Skeletal muscle satellite cell (primary cell): ENCODE results near the gene KLF5. TPM values are rescaled to one million over a fixed set of nuclear protein-coding genes. Genes with fewer than 3 reads are reported as not detected.

Experiments used
- H3K27me3 ChIP-seq: 2 replicates; pipeline ENCODE4 v1.7.0; 2013; ENCODE audit warnings: low read length; ENCODE audit not compliant: control insufficient read depth, insufficient read depth
- H3K36me3 ChIP-seq: 2 replicates; pipeline ENCODE4 v1.7.0; 2013; ENCODE audit warnings: mild to moderate bottlenecking, control low read depth, low read length; ENCODE audit not compliant: insufficient read depth
- H3K4me1 ChIP-seq: 2 replicates; pipeline ENCODE4 v1.7.0; 2013; ENCODE audit warnings: low read length; ENCODE audit not compliant: control insufficient read depth, insufficient read depth
- H3K4me2 ChIP-seq: 2 replicates; pipeline ENCODE4 v1.7.0; 2013; ENCODE audit warnings: mild to moderate bottlenecking, low read length
- H3K4me3 ChIP-seq: 2 replicates; pipeline ENCODE4 v1.7.0; 2013; ENCODE audit warnings: low read length
- H3K9ac ChIP-seq: 2 replicates; pipeline ENCODE4 v1.7.0; 2013; ENCODE audit warnings: mild to moderate bottlenecking, low read depth, low read length, moderate library complexity
- H3K9me3 ChIP-seq: replicated peaks from 2 replicates; pipeline ENCODE4 v1.7.0; 2013; ENCODE audit warnings: mild to moderate bottlenecking, control low read depth, low read length
- total RNA-seq: library from RNA; depleted of rRNA; stranded (reverse); fragments of >200 nt; gene quantifications from 2 replicates; pipeline ENCODE4 v1.2.3, GENCODE V29; 2012; rRNA removed

Gene KLF5
- total RNA-seq, result 1.3 and 3.7 TPM in 2 replicates

DNA sequence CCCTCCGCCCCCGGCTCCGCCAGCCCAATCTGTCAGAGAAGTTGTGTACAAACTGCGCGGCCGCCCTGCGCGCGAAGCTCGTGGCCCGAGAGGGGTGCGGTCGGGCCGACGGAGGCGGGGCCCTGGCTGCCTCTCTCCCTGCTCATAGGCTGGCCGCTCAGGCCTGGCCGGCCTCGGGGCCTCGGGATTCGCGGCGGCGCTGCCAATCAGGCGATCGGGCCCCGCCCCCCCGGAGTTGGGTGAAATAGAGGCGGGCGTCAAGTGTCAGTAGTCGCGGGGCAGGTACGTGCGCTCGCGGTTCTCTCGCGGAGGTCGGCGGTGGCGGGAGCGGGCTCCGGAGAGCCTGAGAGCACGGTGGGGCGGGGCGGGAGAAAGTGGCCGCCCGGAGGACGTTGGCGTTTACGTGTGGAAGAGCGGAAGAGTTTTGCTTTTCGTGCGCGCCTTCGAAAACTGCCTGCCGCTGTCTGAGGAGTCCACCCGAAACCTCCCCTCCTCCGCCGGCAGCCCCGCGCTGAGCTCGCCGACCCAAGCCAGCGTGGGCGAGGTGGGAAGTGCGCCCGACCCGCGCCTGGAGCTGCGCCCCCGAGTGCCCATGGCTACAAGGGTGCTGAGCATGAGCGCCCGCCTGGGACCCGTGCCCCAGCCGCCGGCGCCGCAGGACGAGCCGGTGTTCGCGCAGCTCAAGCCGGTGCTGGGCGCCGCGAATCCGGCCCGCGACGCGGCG, at the start of gene KLF5:
TSS of gene KLF5 (plus strand) at position 270 of the 724 bp plus-strand sequence. CDS start at position 593, 323 bp downstream.
- Histone ChIP-seq H3K9ac (peak within 1 kb of the TSS; percentile 90), H3K4me2 (peak within 1 kb of the TSS; percentile 81), H3K9me3 (no peaks in the 10 kb centered on the region), H3K27me3 (no peaks in the 10 kb centered on the region), H3K4me1 (peaks cover 39% of the 10 kb centered on the region), H3K36me3 (peaks cover 17% of the 10 kb centered on the region), H3K4me3 (peak within 1 kb of the TSS; percentile 77)

DNA sequence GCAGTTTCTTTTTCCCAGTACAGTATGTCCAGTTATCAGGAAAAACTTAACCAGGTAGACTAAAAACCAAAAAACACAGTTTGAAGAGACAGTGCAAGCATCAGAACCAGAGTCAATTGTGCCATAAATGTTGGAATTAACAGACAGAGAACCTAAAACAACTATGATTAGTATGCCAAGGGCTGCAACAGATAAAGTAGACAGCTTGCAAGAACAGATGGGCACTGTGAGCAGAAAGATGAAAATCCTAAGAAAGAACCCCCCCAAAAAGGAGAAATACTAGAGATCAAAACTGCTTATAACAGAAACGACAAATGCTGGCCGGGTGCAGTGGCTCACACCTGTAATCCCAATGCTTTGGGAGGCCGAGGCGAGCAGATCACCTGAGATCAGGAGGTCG, 47.1 kb upstream of the KLF5 start:
- Histone ChIP-seq H3K9me3 (no peaks in the 10 kb centered on the region), H3K4me1 (no peaks in the 10 kb centered on the region), H3K27me3 (no peaks in the 10 kb centered on the region), H3K4me2 (no peak overlapping the region), H3K9ac (no peak overlapping the region), H3K4me3 (no peak overlapping the region), H3K36me3 (peaks cover 3% of the 10 kb centered on the region)

GRCh38 chr13:73015805-73016204, 43.0 kb upstream of the KLF5 start:
- H3K4me3 ChIP-seq, result no peak overlapping the region
- H3K4me1 ChIP-seq, result no peaks in the 10 kb centered on the region
- no peaks in the 10 kb centered on the region for H3K36me3 ChIP-seq
- H3K9me3 ChIP-seq, result no peaks in the 10 kb centered on the region
- no peak overlapping the region for H3K4me2 ChIP-seq
- no peak overlapping the region for H3K9ac ChIP-seq
- no peaks in the 10 kb centered on the region for H3K27me3 ChIP-seq

- Histone ChIP-seq H3K36me3 (no peaks in the 10 kb centered on the region), H3K4me1 (no peaks in the 10 kb centered on the region), H3K9me3 (no peaks in the 10 kb centered on the region), H3K4me2 (no peak overlapping the region), H3K4me3 (no peak overlapping the region), H3K27me3 (no peaks in the 10 kb centered on the region), H3K9ac (no peak overlapping the region)
Measured at GRCh38 chr13:73018336-73018735, 40.5 kb upstream of the KLF5 start.

DNA sequence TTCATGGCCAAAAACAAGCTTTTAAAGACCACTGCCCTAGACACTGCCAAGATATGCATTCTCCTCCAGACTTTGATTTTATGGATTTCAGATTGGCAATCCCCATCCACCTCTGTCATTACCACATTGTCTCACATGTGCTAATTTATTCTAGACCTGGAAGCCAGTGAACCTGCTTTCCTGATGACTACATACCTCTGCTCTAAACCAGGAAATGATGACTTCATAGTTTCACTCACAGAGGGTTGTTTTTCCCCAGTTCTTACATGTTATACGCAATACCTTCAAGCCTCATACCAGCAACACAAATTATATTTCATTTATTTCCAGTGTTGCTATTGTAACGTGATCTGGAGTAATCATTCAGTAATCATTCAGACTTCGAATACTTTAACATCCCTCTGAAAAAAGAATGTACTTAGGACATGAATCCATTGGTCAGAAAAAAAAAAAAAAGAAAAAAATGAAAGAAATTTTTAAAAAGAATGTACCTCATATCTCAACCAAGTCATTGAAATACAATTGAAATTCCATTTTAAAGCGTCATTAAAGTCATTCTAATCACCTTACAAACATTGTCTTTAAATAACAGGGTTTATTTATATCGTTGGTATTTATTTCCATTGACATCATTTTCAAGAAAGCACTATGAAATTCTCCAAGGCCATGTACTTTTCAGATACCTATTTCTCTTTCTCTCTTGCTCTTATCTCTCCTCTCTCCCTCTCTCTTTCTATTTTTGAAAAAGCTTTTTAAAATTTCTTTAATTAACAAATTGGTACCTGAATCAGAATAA, 33.4 kb upstream of the KLF5 start:
- no peaks in the 10 kb centered on the region for H3K36me3 ChIP-seq
- no peak overlapping the region for H3K9ac ChIP-seq
- no peaks in the 10 kb centered on the region for H3K4me1 ChIP-seq
- no peaks in the 10 kb centered on the region for H3K27me3 ChIP-seq
- no peak overlapping the region for H3K4me3 ChIP-seq
- no peak overlapping the region for H3K4me2 ChIP-seq
- no peaks in the 10 kb centered on the region for H3K9me3 ChIP-seq

- no peaks in the 10 kb centered on the region for H3K27me3 ChIP-seq
- no peak overlapping the region for H3K4me3 ChIP-seq
- H3K4me2 ChIP-seq, result no peak overlapping the region
- H3K36me3 ChIP-seq, result no peaks in the 10 kb centered on the region
- no peak overlapping the region for H3K9ac ChIP-seq
- peaks cover 3% of the 10 kb centered on the region for H3K4me1 ChIP-seq
- no peaks in the 10 kb centered on the region for H3K9me3 ChIP-seq
Measured at GRCh38 chr13:73034901-73035300, 23.9 kb upstream of the KLF5 start.

- no peak overlapping the region for H3K9ac ChIP-seq
- H3K4me3 ChIP-seq, result no peak overlapping the region
- peaks cover 3% of the 10 kb centered on the region for H3K4me1 ChIP-seq
- no peaks in the 10 kb centered on the region for H3K9me3 ChIP-seq
- H3K27me3 ChIP-seq, result no peaks in the 10 kb centered on the region
- no peaks in the 10 kb centered on the region for H3K36me3 ChIP-seq
- no peak overlapping the region for H3K4me2 ChIP-seq
Measured at GRCh38 chr13:73035660-73036059, 23.1 kb upstream of the KLF5 start.

DNA sequence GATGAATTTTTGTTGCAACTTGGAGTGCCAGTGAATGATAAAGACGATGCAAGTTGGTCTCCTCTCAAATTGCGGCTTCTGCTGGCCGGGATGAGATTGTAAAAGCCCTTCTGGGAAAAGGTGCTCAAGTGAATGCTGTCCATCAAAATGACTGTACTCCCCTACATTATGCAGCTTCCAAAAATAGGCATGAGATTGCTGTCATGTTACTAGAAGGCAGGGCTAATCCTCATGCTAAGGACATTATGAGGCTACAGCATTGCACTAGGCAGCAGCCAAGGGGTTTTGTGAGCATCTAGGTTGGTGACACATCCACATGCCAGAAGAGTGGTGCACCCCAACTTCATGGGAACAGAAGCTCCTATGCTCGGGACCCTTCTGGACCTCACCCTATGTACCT, 22.2 kb upstream of the KLF5 start:
- Histone ChIP-seq H3K4me2 (no peak overlapping the region), H3K36me3 (no peaks in the 10 kb centered on the region), H3K27me3 (no peaks in the 10 kb centered on the region), H3K4me1 (no peaks in the 10 kb centered on the region), H3K9me3 (no peaks in the 10 kb centered on the region), H3K9ac (no peak overlapping the region), H3K4me3 (no peak overlapping the region)

DNA sequence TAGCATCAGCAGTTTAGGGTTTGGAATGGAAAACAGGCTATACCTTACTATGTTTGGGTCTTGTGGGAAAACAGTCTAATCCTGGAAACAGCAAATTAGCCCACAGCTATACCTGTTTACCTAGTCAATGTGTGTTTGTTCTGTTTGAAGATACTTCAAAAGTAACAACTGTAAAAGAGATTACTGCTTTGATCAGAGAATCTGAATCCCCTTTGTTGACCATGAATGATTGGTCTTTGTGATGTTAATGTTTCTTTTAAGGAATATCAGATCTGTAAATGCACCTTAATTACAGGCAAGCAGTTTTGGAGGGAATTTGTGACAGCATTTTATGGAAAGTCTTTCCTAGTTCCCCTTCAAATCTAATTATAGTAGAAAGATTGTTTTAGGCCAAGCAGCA, 20.7 kb upstream of the KLF5 start:
- Histone ChIP-seq H3K9me3 (no peaks in the 10 kb centered on the region), H3K9ac (no peak overlapping the region)

DNA sequence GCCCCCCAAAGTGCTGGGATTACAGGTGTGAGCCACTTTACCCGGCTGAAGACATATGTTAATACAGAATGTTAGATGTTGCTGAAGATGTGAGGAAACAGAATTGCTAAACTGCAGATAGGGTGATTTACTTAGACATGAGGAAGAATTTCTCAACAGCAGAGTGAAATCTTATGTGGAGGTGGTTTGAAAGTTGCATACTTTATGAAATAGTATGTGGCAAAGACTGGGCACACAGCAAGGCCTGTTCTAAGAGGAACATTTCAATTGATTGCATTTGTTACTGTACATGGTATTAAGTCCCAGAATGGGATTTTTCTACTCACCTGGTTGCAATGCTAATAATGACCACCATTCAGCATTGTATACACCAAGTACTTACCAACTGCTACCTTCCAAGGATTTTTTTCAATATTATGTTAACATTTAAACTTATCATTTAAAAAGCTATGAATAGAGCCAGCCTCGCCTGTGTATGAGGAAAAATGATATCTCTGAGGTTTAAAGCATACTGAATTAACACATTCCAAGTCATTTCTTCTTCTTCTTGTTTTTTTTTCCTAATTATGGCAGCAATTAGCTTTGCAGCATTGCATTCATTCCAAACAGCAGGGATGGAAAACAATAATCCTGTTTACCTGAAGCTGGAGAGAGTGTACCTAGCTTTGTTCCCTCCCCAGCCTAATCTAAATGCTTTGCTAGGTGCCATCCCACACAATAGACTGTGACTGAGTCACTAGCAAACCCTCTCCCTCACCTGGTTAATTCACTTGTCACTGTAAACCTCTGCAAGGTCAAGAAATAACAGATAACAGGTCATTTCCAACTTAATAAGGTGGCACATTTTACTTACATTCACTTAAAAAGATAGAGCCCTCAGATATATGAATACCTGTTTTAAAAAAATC, 19.4 kb upstream of the KLF5 start:
- Histone ChIP-seq H3K9me3 (no peaks in the 10 kb centered on the region), H3K9ac (no peak overlapping the region), H3K4me3 (no peak overlapping the region), H3K36me3 (no peaks in the 10 kb centered on the region), H3K4me1 (no peaks in the 10 kb centered on the region), H3K4me2 (no peak overlapping the region), H3K27me3 (no peaks in the 10 kb centered on the region)

More for the DNA sequence above, 20.7 kb upstream of the KLF5 start:
- H3K4me2 ChIP-seq, result no peak overlapping the region
- no peaks in the 10 kb centered on the region for H3K27me3 ChIP-seq
- no peak overlapping the region for H3K4me3 ChIP-seq
- H3K36me3 ChIP-seq, result no peaks in the 10 kb centered on the region
- no peaks in the 10 kb centered on the region for H3K4me1 ChIP-seq

GRCh38 chr13:73040484-73040883, 18.3 kb upstream of the KLF5 start:
- H3K9me3 ChIP-seq, result no peaks in the 10 kb centered on the region
- H3K4me3 ChIP-seq, result no peak overlapping the region
- H3K4me1 ChIP-seq, result no peaks in the 10 kb centered on the region
- H3K9ac ChIP-seq, result no peak overlapping the region
- H3K4me2 ChIP-seq, result no peak overlapping the region
- H3K36me3 ChIP-seq, result no peaks in the 10 kb centered on the region
- H3K27me3 ChIP-seq, result no peaks in the 10 kb centered on the region
